Measurements from ENCODE around the gene CPTP. TPM values are rescaled to one million over a fixed set of nuclear protein-coding genes. Genes with fewer than 3 reads are reported as not detected.

The CPTP gene
- total and polyA plus RNA-seq, 2 of the 13 experiments (the other 11 are each of a cell fraction or from before 2014, with no cell fraction given) = 5.5 to 9.3 TPM

- TF ChIP-seq SAP130 (CRISPR knock-in tag; IDR thresholded peaks at IDR 0.05; ENCODE audit: low read depth) = peak; percentile 59
- no peak for TF ChIP-seq DPF2 (CRISPR knock-in tag; IDR thresholded peaks at IDR 0.05; ENCODE audit: borderline replicate concordance, low read depth)
- TF ChIP-seq THYN1 (CRISPR knock-in tag; IDR thresholded peaks at IDR 0.05; ENCODE audit: borderline replicate concordance, low read depth) = no peak
- TF ChIP-seq ZNF850 (CRISPR knock-in tag; conservative IDR thresholded peaks at IDR 0.05) = no peak
- TF ChIP-seq, protein P1, sequence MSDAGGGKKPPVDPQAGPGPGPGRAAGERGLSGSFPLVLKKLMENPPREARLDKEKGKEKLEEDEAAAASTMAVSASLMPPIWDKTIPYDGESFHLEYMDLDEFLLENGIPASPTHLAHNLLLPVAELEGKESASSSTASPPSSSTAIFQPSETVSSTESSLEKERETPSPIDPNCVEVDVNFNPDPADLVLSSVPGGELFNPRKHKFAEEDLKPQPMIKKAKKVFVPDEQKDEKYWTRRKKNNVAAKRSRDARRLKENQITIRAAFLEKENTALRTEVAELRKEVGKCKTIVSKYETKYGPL (CRISPR knock-in tag; IDR thresholded peaks at IDR 0.05) = no peak
- no peak for TF ChIP-seq ZNF879 (CRISPR knock-in tag; IDR thresholded peaks at IDR 0.05)
- no peak for TF ChIP-seq SP1 (IDR thresholded peaks at IDR 0.05)
- no peak for TF ChIP-seq SP1 (CRISPR knock-in tag; IDR thresholded peaks at IDR 0.05)
- TF ChIP-seq THAP9 (CRISPR knock-in tag; IDR thresholded peaks at IDR 0.05; ENCODE audit: borderline replicate concordance) = no peak
- TF ChIP-seq, protein P2, sequence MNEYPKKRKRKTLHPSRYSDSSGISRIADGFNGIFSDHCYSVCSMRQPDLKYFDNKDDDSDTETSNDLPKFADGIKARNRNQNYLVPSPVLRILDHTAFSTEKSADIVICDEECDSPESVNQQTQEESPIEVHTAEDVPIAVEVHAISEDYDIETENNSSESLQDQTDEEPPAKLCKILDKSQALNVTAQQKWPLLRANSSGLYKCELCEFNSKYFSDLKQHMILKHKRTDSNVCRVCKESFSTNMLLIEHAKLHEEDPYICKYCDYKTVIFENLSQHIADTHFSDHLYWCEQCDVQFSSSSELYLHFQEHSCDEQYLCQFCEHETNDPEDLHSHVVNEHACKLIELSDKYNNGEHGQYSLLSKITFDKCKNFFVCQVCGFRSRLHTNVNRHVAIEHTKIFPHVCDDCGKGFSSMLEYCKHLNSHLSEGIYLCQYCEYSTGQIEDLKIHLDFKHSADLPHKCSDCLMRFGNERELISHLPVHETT (CRISPR knock-in tag; conservative IDR thresholded peaks at IDR 0.05) = peak; percentile 41; the same call in 1 of the 2 replicates
- TF ChIP-seq, protein P3, sequence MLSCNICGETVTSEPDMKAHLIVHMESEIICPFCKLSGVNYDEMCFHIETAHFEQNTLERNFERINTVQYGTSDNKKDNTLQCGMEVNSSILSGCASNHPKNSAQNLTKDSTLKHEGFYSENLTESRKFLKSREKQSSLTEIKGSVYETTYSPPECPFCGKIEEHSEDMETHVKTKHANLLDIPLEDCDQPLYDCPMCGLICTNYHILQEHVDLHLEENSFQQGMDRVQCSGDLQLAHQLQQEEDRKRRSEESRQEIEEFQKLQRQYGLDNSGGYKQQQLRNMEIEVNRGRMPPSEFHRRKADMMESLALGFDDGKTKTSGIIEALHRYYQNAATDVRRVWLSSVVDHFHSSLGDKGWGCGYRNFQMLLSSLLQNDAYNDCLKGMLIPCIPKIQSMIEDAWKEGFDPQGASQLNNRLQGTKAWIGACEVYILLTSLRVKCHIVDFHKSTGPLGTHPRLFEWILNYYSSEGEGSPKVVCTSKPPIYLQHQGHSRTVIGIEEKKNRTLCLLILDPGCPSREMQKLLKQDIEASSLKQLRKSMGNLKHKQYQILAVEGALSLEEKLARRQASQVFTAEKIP (CRISPR knock-in tag; IDR thresholded peaks at IDR 0.05; ENCODE audit: borderline replicate concordance) = no peak
- TF ChIP-seq ARNT2 (CRISPR knock-in tag; IDR thresholded peaks at IDR 0.05; ENCODE audit: low read depth) = no peak
- no peak for TF ChIP-seq NR3C1 (CRISPR knock-in tag; IDR thresholded peaks at IDR 0.05)
- 0 out of 2 replicates have a peak, but pooled peaks have one; percentile 27 for TF ChIP-seq KAT8 (CRISPR knock-in tag; IDR thresholded peaks at IDR 0.05)
- no peak for TF ChIP-seq ZBTB1 (CRISPR knock-in tag; IDR thresholded peaks at IDR 0.05; ENCODE audit: borderline replicate concordance)
- TF ChIP-seq SALL2 (CRISPR knock-in tag; IDR thresholded peaks at IDR 0.05) = peak; percentile 40; the same call in 1 of the 2 replicates
- no peak for TF ChIP-seq TEAD2 (CRISPR knock-in tag; IDR thresholded peaks at IDR 0.05)
- no peak for TF ChIP-seq ZNF557 (CRISPR knock-in tag; IDR thresholded peaks at IDR 0.05)
- TF ChIP-seq POLR2A (IDR thresholded peaks at IDR 0.05; ENCODE audit: insufficient read depth in 1 of 2, low read depth in 2 of 2, low read length in 2 of 2) = no peak; a peak in 1 of 4 replicates
- TF ChIP-seq CENPBD1 (CRISPR knock-in tag; IDR thresholded peaks at IDR 0.05; ENCODE audit: borderline replicate concordance, low read depth) = no peak
- TF ChIP-seq, protein P4, sequence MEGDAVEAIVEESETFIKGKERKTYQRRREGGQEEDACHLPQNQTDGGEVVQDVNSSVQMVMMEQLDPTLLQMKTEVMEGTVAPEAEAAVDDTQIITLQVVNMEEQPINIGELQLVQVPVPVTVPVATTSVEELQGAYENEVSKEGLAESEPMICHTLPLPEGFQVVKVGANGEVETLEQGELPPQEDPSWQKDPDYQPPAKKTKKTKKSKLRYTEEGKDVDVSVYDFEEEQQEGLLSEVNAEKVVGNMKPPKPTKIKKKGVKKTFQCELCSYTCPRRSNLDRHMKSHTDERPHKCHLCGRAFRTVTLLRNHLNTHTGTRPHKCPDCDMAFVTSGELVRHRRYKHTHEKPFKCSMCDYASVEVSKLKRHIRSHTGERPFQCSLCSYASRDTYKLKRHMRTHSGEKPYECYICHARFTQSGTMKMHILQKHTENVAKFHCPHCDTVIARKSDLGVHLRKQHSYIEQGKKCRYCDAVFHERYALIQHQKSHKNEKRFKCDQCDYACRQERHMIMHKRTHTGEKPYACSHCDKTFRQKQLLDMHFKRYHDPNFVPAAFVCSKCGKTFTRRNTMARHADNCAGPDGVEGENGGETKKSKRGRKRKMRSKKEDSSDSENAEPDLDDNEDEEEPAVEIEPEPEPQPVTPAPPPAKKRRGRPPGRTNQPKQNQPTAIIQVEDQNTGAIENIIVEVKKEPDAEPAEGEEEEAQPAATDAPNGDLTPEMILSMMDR (CRISPR knock-in tag; IDR thresholded peaks at IDR 0.05) = peak; percentile 31
These were observed 35.3 kb downstream of the CPTP start (continued) for GRCh38 chr1:1359664-1360468.
